Endothelial cell of umbilical vein (primary cell): ENCODE results near the gene KCNE5. TPM values are rescaled to one million over a fixed set of nuclear protein-coding genes. Genes with fewer than 3 reads are reported as not detected.

Source experiments
- BruUV-seq: library from RNA; stranded (reverse); fragments of 400-500 nt; replicated peaks from 2 replicates; lab custom pipeline; 2021; lab: Mats Ljungman, UMichigan
- CTCF ChIA-PET: fragments of 300-600, 350-600 bp; sonication (Branson Sonifier 250); formaldehyde crosslinking; loops from one replicate; lab custom pipeline; 2021; ENCODE audit warnings: antibody characterized with exemption, inconsistent platforms; lab: Charles Lee
- POLR2A ChIA-PET: fragments of 300-600, 350-600 bp; sonication (Branson Sonifier 250); formaldehyde crosslinking; loops from one replicate; lab custom pipeline; 2021; ENCODE audit warnings: antibody characterized with exemption, inconsistent platforms; lab: Charles Lee
- DNase-seq: peaks from one replicate; pipeline ENCODE4 v3.0.0-alpha.2; 2011; ENCODE audit warnings: low read depth, low spot score
- FAIRE-seq: peaks from 2 replicates; lab custom pipeline; 2011; peaks lifted over from hg19 to GRCh38; lab: Jason Lieb, UNC
- H2AFZ ChIP-seq: 2 replicates; pipeline ENCODE4 v1.6.0; 2012; ENCODE audit warnings: low read depth, low read length, control low read depth, inconsistent platforms
- H3K27ac ChIP-seq: 2 replicates; pipeline ENCODE4 v1.5.1; 2011; ENCODE audit warnings: low read depth, mild to moderate bottlenecking, control low read depth, low read length, moderate library complexity; ENCODE audit not compliant: insufficient read depth
- H3K27me3 ChIP-seq, 2 experiments: 2 replicates each; pipeline versions ENCODE4 v1.6.0 to v1.6.1; 2011; ENCODE audit warnings: low read length in 2 of 2, mixed read lengths in 1 of 2; ENCODE audit not compliant: control insufficient read depth in 2 of 2, insufficient read depth in 2 of 2
- H3K36me3 ChIP-seq, 2 experiments: 2 replicates in 1 of 2; 3 replicates in 1 of 2; pipeline ENCODE4 v1.5.1; 2011; ENCODE audit warnings: low read length in 2 of 2, mild to moderate bottlenecking in 1 of 2, moderate library complexity in 1 of 2; ENCODE audit not compliant: control insufficient read depth in 2 of 2, insufficient read depth in 2 of 2; ENCODE audit errors: extremely low read depth in 1 of 2
- H3K4me1 ChIP-seq: 3 replicates; pipeline ENCODE4 v1.5.1; 2011; ENCODE audit warnings: mild to moderate bottlenecking, low read length; ENCODE audit not compliant: control insufficient read depth, insufficient read depth; ENCODE audit errors: extremely low read depth
- H3K4me2 ChIP-seq: 2 replicates; pipeline ENCODE4 v1.6.1; 2011; ENCODE audit warnings: low read length, control low read depth, mixed read lengths; ENCODE audit not compliant: insufficient read depth
- H3K4me3 ChIP-seq, 3 experiments: fragments of 200-600 bp in 1 of 3; sonication (generic), shearing (Covaris generic) in 1 of 3; replicated peaks in 1 of 3; 2 replicates each; pipeline ENCODE4 v1.5.1; 2011 to 2016; ENCODE audit warnings: control low read depth in 3 of 3, low read length in 3 of 3, mild to moderate bottlenecking in 2 of 3, inconsistent platforms in 1 of 3, low read depth in 1 of 3, moderate library complexity in 1 of 3; ENCODE audit not compliant: insufficient read depth in 1 of 3
- H3K79me2 ChIP-seq: 2 replicates; pipeline ENCODE4 v1.6.0; 2012; ENCODE audit warnings: low read length, inconsistent platforms; ENCODE audit not compliant: control insufficient read depth, insufficient read depth
- H3K9ac ChIP-seq: replicated peaks from 2 replicates; pipeline ENCODE3; 2011; ENCODE audit warnings: low read length, control low read depth; ENCODE audit not compliant: insufficient read depth; ENCODE audit errors: extremely low read depth
- H3K9me1 ChIP-seq: replicated peaks from 3 replicates; pipeline ENCODE4 v1.6.0; 2011; ENCODE audit warnings: mild to moderate bottlenecking, low read length; ENCODE audit not compliant: control insufficient read depth, insufficient read depth; ENCODE audit errors: extremely low read depth
- H3K9me3 ChIP-seq: replicated peaks from 2 replicates; pipeline ENCODE4 v1.5.1; 2012; ENCODE audit warnings: low read length, inconsistent platforms; ENCODE audit not compliant: control insufficient read depth, insufficient read depth
- H4K20me1 ChIP-seq: replicated peaks from 2 replicates; pipeline ENCODE3; 2011; ENCODE audit warnings: mild to moderate bottlenecking, low read length; ENCODE audit not compliant: control insufficient read depth, insufficient read depth; ENCODE audit errors: extremely low read depth
- EZH2 ChIP-seq: IDR thresholded peaks from 2 replicates; pipeline ENCODE4 v1.6.1; 2012; ENCODE audit warnings: borderline replicate concordance, low read depth, mild to moderate bottlenecking, moderate library complexity, low read length, inconsistent platforms; ENCODE audit not compliant: severe bottlenecking
- FOS ChIP-seq: IDR thresholded peaks from 2 replicates; pipeline ENCODE4 v1.6.1; 2011; ENCODE audit warnings: mild to moderate bottlenecking, low read length, moderate library complexity, borderline replicate concordance; ENCODE audit not compliant: insufficient read depth
- GATA2 ChIP-seq: IDR thresholded peaks from 2 replicates; pipeline ENCODE4 v1.7.0; 2011; ENCODE audit warnings: low read depth, mild to moderate bottlenecking, moderate library complexity, mixed read lengths, low read length; ENCODE audit not compliant: insufficient read length, insufficient read depth
- JUN ChIP-seq: IDR thresholded peaks from 2 replicates; pipeline ENCODE4 v1.6.1; 2011; ENCODE audit warnings: borderline replicate concordance, low read depth; ENCODE audit not compliant: insufficient read length, insufficient read depth
- MYC ChIP-seq: IDR thresholded peaks from one replicate; pipeline ENCODE4 v1.6.1; 2011; ENCODE audit warnings: mild to moderate bottlenecking, low read depth, low read length
- POLR2A ChIP-seq: IDR thresholded peaks from 2 replicates; pipeline ENCODE4 v1.6.1; 2012; ENCODE audit warnings: low read depth, mild to moderate bottlenecking, control low read depth, low read length
- POLR2AphosphoS5 ChIP-seq: IDR thresholded peaks from 2 replicates; pipeline ENCODE4 v1.6.1; 2012; ENCODE audit warnings: low read depth, mild to moderate bottlenecking, control low read depth, low read length, moderate library complexity; ENCODE audit not compliant: insufficient read depth
- dilution Hi-C: fragments of 300-500 bp; cut with MboI; formaldehyde crosslinking; loops from one replicate; pipeline ENCODE4 v1.15.0; 2019; ENCODE audit warnings: low sequenced_read_pairs; ENCODE audit not compliant: extremely low pct_ligation_motif_present
- intact Hi-C: fragments of 100-400 bp; cut with micrococcal nuclease; formaldehyde crosslinking; loops from one replicate; pipeline ENCODE4 v1.10.0; 2022
- polyA plus RNA-seq, 4 experiments: library from polyadenylated mRNA; depleted of rRNA in 3 of 4; stranded (reverse) in 3 of 4; unstranded in 1 of 4; fragments of >200 nt; gene quantifications; 2 replicates each; pipeline versions ENCODE4 v1.2.1 to v1.2.3, GENCODE V29; 2011 to 2012; ENCODE audit warnings: missing spikeins in 1 of 4
- total RNA-seq: library from RNA; stranded (reverse); gene quantifications from 2 replicates; pipeline ENCODE4 v1.2.3, GENCODE V29; 2021
- TF ChIP-seq, protein P1 (sequence below): IDR thresholded peaks from 2 replicates; pipeline ENCODE4 v1.6.1; 2011; ENCODE audit not compliant: insufficient read depth, insufficient read length
- TF ChIP-seq, protein P2 (sequence below), 2 donors: IDR thresholded peaks; 1 replicate in 1 of 2; 2 replicates in 1 of 2; pipeline ENCODE4 v1.5.1; 2011; ENCODE audit warnings: low read length in 2 of 2, mild to moderate bottlenecking in 2 of 2, moderate library complexity in 2 of 2, control low read depth in 1 of 2, inconsistent platforms in 1 of 2, low read depth in 1 of 2; ENCODE audit not compliant: insufficient read depth in 1 of 2; ENCODE audit errors: extremely low read depth in 1 of 2

KCNE5 gene
- total and polyA plus RNA-seq, 2 donors (not counting 3 experiments of a cell fraction or from before 2014, with no cell fraction given), result 0.15 to 0.31 TPM

DNA sequence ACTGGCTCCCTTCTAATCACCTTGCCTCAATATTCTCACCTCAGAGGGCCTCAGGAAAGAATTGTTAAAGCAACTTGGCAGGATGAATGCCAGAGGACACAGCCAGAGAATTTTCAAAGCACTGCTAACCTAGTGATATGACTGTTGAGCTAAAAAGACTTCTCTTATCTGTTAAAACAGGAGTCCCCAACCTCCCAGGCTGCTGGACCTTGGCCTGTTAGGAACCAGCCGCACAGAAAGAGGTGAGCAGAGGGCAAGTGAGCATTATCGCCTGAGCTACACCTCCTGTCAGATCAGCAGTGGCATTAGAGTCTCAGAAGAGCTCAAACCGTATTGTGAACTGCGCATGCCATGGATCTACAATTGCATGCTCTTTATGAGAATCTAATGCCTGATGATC, 1.7 kb upstream of the KCNE5 start:
- Histone ChIP-seq H3K9me3 (no peaks in the 10 kb centered on the region), H3K4me2 (no peak overlapping the region), H3K4me3 (no peak overlapping the region), H3K27ac (no peak overlapping the region), H3K79me2 (no peaks in the 10 kb centered on the region), H4K20me1 (no peaks in the 10 kb centered on the region), H3K4me1 (peaks cover 7% of the 10 kb centered on the region), H3K36me3 (no peaks in the 10 kb centered on the region), H3K27me3 (no peaks in the 10 kb centered on the region), H3K9me1 (no peaks in the 10 kb centered on the region), H2AFZ (no peak overlapping the region), H3K9ac (no peak overlapping the region)
- ChIA-PET CTCF (interaction anchor here (1.5 to 1.6 kb wide), 2 partner anchors 9 to 141 kb away, joined by 6 to 7 read pairs; no protein-coding TSS in a partner anchor), POLR2A (no interaction called here)
- BruUV-seq, result no TSS peak
- DNase-seq (no peak), FAIRE-seq (no peak)
- intact Hi-C loops, result loop anchor here (5.0 kb wide), 1 partner anchor 261 kb away; no protein-coding TSS in a partner anchor
- TF ChIP-seq, protein P1, sequence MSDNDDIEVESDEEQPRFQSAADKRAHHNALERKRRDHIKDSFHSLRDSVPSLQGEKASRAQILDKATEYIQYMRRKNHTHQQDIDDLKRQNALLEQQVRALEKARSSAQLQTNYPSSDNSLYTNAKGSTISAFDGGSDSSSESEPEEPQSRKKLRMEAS, result no peak
- TF ChIP-seq POLR2AphosphoS5 (no peak), POLR2A (no peak), FOS (no peak), EZH2 (no peak), JUN (no peak), GATA2 (no peak), MYC (no peak)
- TF ChIP-seq, protein P2, sequence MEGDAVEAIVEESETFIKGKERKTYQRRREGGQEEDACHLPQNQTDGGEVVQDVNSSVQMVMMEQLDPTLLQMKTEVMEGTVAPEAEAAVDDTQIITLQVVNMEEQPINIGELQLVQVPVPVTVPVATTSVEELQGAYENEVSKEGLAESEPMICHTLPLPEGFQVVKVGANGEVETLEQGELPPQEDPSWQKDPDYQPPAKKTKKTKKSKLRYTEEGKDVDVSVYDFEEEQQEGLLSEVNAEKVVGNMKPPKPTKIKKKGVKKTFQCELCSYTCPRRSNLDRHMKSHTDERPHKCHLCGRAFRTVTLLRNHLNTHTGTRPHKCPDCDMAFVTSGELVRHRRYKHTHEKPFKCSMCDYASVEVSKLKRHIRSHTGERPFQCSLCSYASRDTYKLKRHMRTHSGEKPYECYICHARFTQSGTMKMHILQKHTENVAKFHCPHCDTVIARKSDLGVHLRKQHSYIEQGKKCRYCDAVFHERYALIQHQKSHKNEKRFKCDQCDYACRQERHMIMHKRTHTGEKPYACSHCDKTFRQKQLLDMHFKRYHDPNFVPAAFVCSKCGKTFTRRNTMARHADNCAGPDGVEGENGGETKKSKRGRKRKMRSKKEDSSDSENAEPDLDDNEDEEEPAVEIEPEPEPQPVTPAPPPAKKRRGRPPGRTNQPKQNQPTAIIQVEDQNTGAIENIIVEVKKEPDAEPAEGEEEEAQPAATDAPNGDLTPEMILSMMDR (IDR thresholded peaks at IDR 0.05; ENCODE audit: extremely low read depth in 1 of 2, insufficient read depth in 1 of 2, low read depth in 1 of 2, low read length in 2 of 2), result no peak
- dilution Hi-C loops, result no loop called here
